ENCODE measurements around the gene HMG20B.
"Not testable (repeated sequence)": the region's sequence is repeated elsewhere in the genome, so short reads cannot be mapped to it uniquely, and the experiment has no call there.

HMG20B gene

DNA sequence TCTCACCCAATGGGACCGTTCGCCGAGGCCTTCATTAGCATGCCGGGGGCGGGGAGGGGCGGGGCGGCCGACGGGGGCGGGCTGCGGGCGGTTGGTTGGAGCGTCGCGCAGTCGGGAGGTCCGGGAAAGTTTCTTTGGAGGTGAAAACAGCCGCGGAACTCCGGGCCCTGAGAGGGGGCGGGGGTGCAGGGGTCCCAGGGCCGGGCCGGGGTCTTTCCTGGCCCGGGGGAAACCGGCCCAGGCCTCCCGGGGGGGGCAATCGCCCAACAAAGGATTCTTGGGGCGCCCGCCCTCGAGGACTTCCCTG, at the start of gene HMG20B:
HMG20B (plus strand) TSS at position 90 of the 307 bp plus-strand sequence. CDS start 366 bp downstream, outside the sequence.
- no peak for DNase-seq (ENCODE audit: low read depth)

GRCh38 chr19:3523361-3524077, 49.2 kb upstream of the HMG20B start:
- DNase-seq (ENCODE audit: low read depth), result no peak

DNA sequence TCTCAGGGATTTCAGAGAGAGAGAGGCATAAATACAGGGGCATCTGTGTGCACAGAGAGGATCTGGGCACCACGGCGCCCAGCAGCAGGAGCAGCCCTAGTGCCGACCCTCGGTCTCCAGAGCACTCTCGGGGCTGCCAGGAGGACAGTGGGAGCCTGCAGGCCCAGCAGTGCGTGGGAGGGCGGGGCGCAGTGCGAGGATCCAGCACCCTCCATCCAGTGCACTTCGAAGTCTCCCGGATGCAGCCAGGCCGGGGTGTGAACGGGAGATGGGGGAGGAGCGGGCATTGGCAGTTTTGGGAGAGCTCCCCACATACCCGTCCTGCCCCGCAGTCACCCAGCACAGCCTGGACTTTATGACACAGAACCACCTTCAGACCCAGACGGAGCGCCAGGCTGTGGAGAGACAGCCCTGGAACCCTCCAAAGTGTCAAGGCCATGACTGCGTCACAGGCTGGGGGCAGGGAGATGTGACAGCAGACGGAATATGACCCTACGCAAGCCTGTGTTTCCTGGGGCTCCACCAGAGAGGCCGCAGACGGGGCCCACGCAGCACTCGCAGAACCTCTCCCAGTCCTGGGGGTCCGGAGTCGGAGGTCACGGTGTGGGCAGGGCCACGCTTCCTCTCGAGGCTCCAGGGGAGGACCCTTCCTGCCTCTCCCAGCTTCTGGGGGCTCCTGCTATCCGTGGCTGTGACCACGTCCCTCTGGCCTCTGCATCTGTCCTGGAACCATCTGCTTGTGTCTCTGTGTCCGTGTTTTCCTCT, 48.5 kb upstream of the HMG20B start:
- DNase-seq (ENCODE audit: low read depth), result no peak

GRCh38 chr19:3524904-3525451, 47.8 kb upstream of the HMG20B start:
- DNase-seq (ENCODE audit: low read depth), result no peak

- DNase-seq (ENCODE audit: low read depth), result no peak
These were observed 46.1 kb upstream of the HMG20B start for GRCh38 chr19:3526507-3527237.

DNA sequence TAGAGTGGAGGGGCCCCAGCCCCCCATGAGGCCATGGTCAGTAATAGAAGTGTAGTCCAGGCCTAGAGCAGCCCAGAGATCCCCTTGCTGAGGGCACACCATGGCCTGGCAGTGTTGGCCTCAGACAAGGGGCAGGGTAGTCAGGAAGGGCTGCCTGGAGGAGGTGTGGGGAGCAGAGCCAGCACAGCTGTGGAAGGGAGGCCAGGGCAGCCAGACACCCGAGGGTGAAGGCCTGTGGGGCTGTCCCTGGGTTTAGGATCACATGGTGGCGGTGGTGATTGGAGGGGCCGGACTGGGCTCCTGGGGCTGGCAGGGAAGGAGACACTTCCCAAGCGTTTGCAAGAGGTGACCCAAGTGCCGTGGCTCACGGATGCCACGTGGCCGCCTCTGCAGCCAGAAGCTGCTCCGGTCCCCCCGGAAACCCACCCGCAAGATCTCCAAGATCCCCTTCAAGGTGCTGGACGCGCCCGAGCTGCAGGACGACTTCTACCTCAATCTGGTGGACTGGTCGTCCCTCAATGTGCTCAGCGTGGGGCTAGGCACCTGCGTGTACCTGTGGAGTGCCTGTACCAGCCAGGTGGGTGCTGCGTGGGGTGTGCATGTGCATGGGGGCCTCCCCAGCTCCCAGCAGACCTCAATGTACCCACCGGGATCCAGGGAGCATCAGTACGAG, 45.4 kb upstream of the HMG20B start:
- DNase-seq (ENCODE audit: low read depth), result no peak

GRCh38 chr19:3528080-3528479, 44.7 kb upstream of the HMG20B start:
- no peak for DNase-seq (ENCODE audit: low read depth)

GRCh38 chr19:3528539-3529211, 44.1 kb upstream of the HMG20B start:
- DNase-seq (ENCODE audit: low read depth), result no peak

- DNase-seq (ENCODE audit: low read depth), result not testable (repeated sequence)
These were observed 43.4 kb upstream of the HMG20B start for GRCh38 chr19:3529299-3529698.

DNA sequence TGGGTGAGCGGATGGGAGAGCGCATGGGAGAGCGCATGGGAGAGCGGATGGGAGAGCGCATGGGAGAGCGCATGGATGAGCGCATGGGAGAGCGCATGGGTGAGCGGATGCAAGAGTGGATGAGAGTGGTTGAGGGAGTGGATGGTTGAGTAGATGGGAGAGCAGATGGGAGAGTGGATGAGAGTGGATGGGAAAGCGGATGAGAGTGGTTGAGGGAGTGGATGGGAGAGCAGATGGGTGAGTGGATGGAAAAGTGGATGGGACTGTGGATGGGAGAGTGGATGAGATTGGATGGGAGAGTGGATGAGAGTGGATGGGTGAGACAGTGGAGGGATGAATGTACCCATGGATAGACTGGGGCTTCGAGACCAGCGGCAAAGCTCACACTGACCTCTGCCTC, 42.4 kb upstream of the HMG20B start:
- no peak for DNase-seq (ENCODE audit: low read depth)

- DNase-seq (ENCODE audit: low read depth), result no peak
These were observed 41.0 kb upstream of the HMG20B start for GRCh38 chr19:3531716-3532115.

DNA sequence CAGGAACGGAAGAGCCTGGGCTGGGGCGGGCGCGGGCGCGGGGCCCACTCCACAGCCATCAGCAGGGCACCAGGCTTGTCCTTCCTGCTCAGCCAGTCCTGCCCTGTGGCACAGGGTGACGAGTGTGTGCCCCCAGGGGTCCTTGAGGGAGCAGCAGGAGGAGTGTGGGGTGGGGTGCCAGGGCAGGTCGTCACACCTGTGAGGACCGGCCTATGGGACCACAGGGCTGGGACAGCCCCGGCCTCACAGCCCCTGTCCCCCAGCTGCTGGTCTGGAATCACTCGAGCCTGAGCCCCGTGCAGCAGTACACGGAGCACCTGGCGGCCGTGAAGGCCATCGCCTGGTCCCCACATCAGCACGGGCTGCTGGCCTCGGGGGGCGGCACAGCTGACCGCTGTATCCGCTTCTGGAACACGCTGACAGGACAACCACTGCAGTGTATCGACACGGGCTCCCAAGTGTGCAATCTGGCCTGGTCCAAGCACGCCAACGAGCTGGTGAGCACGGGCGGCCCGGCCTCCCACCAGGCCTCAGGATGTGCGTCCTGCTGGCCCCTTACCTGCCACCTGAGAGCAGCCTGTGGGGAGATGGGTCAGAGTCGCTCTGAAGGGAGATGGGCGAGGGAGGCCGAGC, 40.5 kb upstream of the HMG20B start:
- DNase-seq (ENCODE audit: low read depth), result no peak

GRCh38 chr19:3533033-3533432, 39.7 kb upstream of the HMG20B start:
- no peak for DNase-seq (ENCODE audit: low read depth)

GRCh38 chr19:3533563-3534216, 39.1 kb upstream of the HMG20B start:
- DNase-seq (ENCODE audit: low read depth), result no peak

DNA sequence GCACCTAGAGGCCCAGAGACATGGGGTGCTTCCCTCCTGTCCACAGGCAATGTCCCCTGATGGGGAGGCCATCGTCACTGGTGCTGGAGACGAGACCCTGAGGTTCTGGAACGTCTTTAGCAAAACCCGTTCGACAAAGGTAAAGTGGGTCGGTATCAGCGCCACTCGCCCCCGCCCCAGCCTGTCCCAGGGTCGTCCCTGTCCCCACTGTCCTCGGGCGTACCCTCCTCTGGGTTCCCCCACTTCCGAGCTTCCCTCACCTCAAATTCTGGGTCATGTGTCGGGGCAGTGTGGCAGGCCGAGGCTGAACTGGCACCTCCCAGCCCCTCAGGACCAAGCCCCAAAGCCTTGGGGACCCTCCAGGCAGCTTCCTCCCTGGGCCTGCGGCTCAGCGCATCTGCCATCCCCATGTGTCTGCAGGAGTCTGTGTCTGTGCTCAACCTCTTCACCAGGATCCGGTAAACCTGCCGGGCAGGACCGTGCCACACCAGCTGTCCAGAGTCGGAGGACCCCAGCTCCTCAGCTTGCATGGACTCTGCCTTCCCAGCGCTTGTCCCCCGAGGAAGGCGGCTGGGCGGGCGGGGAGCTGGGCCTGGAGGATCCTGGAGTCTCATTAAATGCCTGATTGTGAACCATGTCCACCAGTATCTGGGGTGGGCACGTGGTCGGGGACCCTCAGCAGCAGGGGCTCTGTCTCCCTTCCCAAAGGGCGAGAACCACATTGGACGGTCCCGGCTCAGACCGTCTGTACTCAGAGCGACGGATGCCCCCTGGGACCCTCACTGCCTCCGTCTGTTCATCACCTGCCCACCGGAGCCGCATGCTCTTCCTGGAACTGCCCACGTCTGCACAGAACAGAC, 38.1 kb upstream of the HMG20B start:
- no peak for DNase-seq (ENCODE audit: low read depth)

DNA sequence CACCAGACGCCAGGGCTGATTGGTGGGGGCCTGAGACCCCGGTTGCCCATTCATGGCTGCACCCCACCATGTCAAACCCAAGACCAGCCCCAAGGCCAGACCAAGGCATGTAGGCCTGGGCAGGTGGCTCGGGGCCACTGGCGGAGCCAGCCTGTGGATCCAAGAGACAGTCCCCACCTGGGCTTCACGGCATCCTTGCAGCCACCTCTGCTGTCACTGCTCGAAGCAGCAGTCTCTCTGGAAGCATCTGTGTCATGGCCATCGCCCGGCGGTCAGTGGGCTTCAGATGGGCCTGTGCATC, 37.6 kb upstream of the HMG20B start:
- DNase-seq (ENCODE audit: low read depth), result no peak

DNA sequence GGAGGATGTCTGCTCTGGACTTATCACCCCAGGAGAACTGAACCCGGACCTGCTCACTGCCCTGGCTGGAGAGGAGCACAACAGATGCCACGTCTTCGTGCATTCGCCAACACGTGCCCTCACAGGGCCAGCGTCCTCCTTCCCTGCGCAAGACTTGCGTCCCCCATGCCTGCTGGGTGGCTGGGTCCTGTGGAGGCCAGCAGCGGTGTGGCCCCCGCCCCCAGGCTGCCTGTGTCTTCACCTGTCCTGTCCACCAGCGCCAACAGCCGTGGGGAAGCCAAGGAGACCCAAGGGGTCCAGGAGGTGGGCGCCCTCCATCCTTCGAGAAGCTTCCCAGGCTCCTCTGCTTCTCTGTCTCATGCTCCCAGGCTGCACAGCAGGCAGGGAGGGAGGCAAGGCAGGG, 37.2 kb upstream of the HMG20B start:
- DNase-seq (ENCODE audit: low read depth), result no peak

- no peak for DNase-seq (ENCODE audit: low read depth)
These were observed 36.8 kb upstream of the HMG20B start for GRCh38 chr19:3535981-3536380.

- no peak for DNase-seq (ENCODE audit: low read depth)
These were observed 36.2 kb upstream of the HMG20B start for GRCh38 chr19:3536429-3537100.
